KOPT-K1 (cell line): Measurements from ENCODE around the gene CDON.
A peak's percentile ranks its signal among the peaks of the same experiment; 100 is the strongest.

ENCODE experiments used
- H3K27ac ChIP-seq: fragments of 200-600 bp; sonication (generic); 2 replicates; pipeline ENCODE4 v1.5.1; 2016; ENCODE audit warnings: antibody characterized with exemption, mild to moderate bottlenecking, low read depth, low read length; ENCODE audit not compliant: poor library complexity, severe bottlenecking
- H3K36me3 ChIP-seq: fragments of 200-600 bp; sonication (generic); 2 replicates; pipeline ENCODE4 v1.5.1; 2017; ENCODE audit warnings: antibody characterized with exemption, mild to moderate bottlenecking, low read length, moderate library complexity; ENCODE audit not compliant: insufficient read depth
- H3K9me3 ChIP-seq: fragments of 200-600 bp; sonication (generic); 2 replicates; pipeline ENCODE4 v1.5.1; 2017; ENCODE audit warnings: antibody characterized with exemption, low read length, mild to moderate bottlenecking; ENCODE audit not compliant: insufficient read depth, poor library complexity, severe bottlenecking

Gene CDON

DNA sequence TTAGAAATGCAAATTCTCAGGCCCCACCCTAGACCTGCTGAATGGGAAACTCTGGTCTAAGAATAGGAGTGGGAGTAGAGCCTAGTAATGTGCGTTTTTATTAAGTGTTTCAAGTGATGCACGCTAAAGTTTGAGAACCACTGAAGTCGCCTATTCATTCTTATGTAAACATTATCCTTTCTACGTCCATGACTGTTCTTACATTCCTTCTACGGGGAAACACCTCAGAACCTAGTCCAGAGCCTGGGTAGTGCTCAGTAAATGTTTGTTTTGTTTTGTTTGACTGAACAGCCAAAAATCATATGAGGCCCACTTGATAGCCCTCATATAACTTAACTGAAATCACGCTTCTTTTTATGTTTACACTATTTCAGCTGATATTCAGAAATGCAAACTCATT is 87.0 kb downstream of the CDON start:
- no peaks in the 10 kb centered on the region for H3K36me3 ChIP-seq
- no peaks in the 10 kb centered on the region for H3K9me3 ChIP-seq
- H3K27ac ChIP-seq = no peak overlapping the region

DNA sequence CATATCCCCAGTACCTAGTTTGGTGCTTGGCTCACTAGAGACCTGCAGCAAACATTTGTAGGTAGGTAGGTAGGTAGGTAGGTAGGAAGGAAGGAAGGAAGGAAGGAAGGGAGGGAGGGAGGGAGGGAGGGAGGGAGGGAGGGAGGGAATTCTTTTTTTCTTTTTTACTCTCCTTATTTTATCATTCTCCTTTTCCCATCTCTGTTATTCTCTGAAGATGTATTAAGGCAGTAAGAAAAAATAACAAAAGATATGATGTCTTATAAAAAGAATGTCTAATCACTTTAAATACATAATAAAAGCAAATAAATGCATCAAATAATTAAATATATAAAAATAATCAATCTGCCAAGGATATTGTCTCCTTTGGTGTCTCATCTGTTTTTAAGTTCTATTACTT is 88.4 kb downstream of the CDON start:
- no peaks in the 10 kb centered on the region for H3K36me3 ChIP-seq
- H3K27ac ChIP-seq = no peak overlapping the region
- H3K9me3 ChIP-seq = no peaks in the 10 kb centered on the region

DNA sequence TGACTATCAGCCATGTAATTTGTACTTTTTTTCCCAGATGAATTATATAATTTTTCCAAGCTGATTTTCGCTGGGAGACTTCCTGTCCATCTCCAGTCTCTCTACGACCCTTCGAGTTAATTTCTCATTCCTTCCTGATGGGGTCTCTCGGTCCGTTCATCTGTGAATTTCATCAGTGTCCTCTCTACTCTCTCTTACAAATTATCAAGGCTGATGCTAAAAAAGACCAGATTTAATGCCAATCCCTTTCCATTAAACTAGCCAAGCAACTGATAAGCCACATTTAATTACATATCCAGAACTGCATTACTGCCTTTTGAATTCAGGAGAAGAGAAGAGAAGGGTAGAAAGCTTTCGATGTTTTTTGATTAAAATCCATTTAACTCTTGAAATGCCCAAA is 91.0 kb downstream of the CDON start:
- H3K27ac ChIP-seq = no peak overlapping the region
- no peaks in the 10 kb centered on the region for H3K9me3 ChIP-seq
- no peaks in the 10 kb centered on the region for H3K36me3 ChIP-seq

DNA sequence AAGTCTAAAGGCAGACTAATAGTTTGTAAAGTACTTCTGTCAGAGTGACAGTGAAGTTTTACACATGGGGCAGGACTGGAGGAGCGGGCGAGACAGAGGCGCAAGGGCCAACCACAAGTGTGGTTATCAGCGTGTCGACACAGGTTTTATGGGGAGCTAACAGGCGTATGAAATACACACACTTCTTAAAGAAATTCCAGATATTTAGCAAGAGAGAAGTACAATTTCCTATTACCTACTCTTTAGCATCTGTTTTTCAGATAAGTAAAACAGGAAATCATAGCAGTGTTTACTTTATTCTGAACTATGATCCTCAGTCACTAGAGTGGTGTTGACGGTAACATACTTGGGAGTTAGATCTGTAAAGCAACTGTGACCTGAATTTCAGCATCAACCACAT is 94.3 kb downstream of the CDON start:
- H3K27ac ChIP-seq = no peak overlapping the region
- peaks cover under 1% of the 10 kb centered on the region for H3K9me3 ChIP-seq
- H3K36me3 ChIP-seq = no peaks in the 10 kb centered on the region

DNA sequence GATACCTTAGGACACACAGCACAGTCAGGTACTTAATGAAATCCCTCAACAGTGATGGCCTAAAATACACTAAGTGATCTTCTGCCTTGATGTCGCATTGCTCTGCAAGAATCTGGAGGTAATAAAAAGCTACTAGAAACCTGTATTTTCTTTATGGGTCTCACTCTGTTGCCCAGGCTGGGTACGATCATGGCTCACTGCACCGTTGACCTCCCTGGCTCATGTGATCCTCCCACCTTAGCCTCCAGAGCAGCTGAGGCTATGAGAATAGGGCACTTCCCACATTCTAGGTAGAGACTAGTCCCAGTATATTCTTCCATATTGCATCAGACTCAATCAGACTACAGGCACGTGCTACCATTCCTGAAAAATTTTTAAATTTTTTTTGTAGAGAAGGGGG is 95.2 kb downstream of the CDON start:
- Histone ChIP-seq H3K36me3 (no peaks in the 10 kb centered on the region), H3K9me3 (peaks cover 9% of the 10 kb centered on the region), H3K27ac (no peak overlapping the region)

DNA sequence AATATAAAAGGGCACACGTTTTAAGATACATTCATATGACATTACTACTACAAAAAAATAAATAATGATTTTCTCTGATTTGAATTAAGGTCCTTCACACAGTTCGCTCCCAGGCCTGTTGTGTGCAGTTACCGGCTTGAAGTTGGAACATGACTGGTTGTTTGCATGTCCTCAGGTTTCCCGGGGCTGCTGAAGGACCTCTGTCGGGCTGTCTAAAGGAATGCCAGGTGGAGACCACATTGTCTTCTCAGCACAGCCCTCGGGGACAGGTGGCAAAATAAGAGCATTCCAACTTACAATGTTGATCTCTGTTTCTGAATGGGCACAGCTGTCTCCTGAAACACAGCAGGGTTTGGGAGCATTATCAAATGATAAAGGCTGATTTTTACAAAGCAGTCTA is 101.9 kb downstream of the CDON start:
- H3K27ac ChIP-seq = no peak overlapping the region
- peaks cover 11% of the 10 kb centered on the region for H3K9me3 ChIP-seq
- H3K36me3 ChIP-seq = no peaks in the 10 kb centered on the region

DNA sequence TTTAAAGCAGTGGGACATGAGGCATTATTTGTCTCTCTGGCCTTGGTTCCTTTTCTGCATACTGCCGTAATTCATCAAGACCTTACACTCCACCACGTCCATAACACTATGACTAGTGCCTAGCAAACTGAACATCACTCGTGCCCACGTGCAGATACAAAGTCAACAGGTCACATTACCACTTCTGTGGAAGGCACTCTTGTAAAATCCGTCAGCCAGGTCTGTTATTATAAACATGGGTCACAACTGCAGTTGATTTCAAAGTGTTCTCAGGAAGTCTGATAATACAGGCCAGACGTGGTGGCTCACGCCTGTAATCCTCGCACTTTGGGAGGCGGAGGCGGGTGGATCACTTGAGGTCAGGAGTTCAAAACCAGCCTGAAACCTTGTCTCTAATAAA is 102.7 kb downstream of the CDON start:
- H3K27ac ChIP-seq = no peak overlapping the region
- H3K36me3 ChIP-seq = no peaks in the 10 kb centered on the region
- H3K9me3 ChIP-seq = peaks cover 11% of the 10 kb centered on the region

DNA sequence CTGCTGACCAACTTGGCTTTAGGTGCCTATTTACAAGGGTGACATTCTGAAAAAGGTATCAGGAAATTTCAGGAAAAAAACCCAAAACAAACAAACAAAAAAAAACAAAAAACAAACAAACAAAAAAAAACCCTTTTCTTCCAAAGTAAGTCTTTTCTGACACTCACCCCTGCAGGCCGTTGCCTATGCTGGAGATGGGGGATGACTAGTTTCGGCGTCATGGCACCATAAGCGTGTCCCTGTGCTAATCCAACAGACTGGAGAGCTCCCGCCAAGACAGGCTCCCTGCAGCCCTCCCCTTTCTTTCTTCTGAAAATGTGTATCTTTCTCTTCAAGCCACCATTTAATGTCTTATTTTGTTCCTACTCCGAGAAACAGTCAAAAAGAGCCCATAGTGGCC is 103.2 kb downstream of the CDON start:
- Histone ChIP-seq H3K36me3 (no peaks in the 10 kb centered on the region), H3K9me3 (peaks cover 11% of the 10 kb centered on the region), H3K27ac (no peak overlapping the region)

DNA sequence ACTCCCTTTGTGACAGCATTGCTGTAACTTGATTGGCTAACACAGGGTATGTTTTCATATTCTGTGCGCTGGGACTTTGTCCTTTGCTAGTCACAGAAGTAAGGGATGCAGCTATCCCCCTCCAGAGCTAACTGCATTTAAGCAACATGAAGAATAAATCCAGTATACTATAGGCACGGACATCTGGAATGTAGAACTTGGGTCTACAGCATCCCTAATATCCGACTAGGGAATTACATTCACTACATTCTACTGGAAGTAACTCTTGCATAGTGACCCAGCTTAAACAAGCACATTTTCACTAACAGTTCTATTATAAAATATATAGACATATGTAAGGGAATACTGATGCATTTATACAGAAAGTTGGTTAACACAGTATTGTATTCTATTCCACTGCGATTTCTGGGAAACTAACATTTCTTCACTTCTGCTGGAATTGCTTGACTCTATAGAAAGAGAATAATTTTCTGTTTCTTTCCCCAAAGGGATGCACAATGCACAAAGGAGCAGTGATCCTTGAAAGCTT is 103.7 kb downstream of the CDON start:
- Histone ChIP-seq H3K9me3 (peaks cover 11% of the 10 kb centered on the region), H3K36me3 (no peaks in the 10 kb centered on the region), H3K27ac (no peak overlapping the region)

DNA sequence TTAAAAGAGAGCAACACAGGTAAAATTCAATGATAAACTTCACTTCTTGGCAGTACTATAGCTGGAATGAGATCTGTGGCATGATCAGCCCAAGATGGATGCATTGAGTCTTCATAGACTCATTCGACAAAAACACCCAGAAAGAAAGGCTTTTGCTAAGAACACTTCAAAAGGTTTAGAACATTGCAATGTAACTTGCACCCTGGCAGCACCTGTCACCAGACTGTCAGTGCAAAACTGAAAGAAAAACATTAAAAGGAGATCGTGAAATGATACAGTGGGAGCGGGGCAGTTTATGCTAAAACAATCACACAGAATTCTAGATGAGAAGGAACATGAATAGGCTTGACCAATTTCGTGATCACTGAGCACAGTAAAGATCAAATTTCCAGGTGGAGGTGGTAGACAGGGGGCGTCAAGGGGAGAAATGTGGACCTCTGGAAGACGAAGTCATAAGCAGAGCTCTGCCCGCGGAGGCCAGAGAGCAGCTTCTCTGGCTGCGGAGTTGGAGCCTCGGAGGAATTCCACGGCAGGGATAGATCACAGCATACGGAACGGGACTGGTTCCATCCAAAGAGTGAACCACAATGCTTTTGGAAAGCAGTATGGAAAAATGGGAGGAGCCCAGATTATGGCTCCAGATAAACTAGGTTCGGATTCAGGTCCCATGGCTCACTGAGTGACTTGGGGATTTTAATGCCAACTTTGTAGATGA is 104.9 kb downstream of the CDON start:
- H3K27ac ChIP-seq = peak overlapping the region; percentile 12
- no peaks in the 10 kb centered on the region for H3K36me3 ChIP-seq
- H3K9me3 ChIP-seq = peaks cover 5% of the 10 kb centered on the region

DNA sequence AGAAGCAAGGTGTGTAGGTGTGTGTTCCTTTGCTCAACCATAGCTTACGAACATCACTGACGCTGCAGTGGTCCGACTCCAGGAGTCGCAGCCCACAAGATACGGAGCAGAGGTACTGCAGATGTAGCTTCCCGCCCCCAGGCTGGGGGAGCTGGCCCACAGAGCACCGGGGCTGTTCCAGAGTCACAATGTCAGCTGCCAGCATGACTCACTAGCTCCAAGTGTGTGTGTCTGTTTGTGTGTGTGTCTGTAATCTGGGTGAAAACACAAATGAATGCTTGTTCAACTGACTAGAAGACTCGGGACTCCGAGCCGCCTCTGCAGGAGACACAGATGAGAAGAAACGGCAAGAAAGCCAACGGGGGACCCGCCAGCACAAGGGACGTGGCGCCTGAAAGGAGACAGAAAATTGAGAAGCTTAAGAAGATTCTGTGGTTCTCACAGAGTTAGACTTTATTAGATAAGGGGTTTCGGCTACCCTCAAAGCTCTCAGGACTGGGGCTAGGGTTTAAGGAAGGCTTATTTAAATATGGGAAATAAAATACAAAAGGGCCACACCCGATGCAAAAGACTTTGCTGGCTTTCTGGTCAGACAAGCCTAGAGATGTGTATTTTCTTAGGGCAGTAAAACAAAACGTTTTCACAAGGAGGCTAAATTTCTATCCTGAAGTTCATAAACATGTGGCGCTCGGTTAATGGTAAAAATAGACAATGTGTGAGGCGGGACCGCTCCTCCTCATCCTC is 106.1 kb downstream of the CDON start:
- H3K9me3 ChIP-seq = no peaks in the 10 kb centered on the region
- H3K27ac ChIP-seq = no peak overlapping the region
- no peaks in the 10 kb centered on the region for H3K36me3 ChIP-seq

DNA sequence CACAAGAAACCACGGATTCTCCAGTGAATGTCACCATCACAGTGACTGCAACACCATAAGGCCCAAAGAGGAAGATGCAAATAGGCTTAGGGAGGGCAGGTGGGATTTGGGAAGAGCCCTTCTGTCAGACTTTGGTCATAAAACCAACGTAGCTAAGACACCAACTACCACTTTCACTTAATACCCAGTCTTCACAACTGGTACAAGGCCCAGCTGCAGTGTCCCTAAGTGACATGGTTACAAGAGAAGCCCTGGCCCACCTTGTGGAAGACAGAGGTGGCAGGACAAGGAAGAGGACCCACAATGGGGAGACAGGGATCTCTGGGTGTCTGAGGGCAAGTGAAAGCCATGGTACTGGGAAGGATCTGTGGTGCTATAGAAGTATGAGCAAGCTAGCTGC is 106.8 kb downstream of the CDON start:
- no peaks in the 10 kb centered on the region for H3K9me3 ChIP-seq
- H3K36me3 ChIP-seq = no peaks in the 10 kb centered on the region
- H3K27ac ChIP-seq = no peak overlapping the region

DNA sequence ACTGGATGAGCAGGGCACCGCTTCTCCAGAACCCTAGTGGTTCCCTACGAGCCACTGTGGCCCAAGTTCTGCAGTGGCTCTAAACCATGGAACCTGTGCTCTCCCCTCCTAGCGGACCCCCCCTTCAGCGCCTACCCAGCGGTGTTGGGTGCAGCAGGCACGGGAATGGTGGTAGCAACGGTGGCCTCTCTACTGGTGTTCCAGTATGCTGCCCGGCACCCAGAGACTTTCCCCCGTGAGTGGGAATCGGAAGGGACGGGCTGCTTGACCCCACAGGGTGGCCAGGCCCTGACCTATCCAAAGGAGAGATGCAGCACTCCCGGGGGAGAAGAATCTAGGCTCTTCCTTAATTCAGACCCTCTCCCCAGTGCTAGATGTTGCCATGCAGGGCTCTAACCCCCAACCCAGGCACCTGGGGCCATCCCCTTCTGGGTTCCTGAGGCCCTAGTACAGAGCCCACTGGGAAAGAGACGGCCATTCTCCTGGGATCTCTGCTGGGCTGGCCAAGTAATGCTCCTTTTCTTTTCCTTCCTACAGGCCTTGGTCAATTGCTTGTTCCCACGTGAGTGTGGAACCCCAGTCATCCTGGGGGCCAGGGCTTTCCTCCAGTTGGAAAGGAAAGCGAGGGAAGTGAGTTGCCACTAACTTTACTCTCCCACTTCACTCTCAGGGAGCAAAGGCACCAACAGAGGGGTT is 107.6 kb downstream of the CDON start:
- Histone ChIP-seq H3K27ac (no peak overlapping the region), H3K36me3 (no peaks in the 10 kb centered on the region), H3K9me3 (no peaks in the 10 kb centered on the region)

DNA sequence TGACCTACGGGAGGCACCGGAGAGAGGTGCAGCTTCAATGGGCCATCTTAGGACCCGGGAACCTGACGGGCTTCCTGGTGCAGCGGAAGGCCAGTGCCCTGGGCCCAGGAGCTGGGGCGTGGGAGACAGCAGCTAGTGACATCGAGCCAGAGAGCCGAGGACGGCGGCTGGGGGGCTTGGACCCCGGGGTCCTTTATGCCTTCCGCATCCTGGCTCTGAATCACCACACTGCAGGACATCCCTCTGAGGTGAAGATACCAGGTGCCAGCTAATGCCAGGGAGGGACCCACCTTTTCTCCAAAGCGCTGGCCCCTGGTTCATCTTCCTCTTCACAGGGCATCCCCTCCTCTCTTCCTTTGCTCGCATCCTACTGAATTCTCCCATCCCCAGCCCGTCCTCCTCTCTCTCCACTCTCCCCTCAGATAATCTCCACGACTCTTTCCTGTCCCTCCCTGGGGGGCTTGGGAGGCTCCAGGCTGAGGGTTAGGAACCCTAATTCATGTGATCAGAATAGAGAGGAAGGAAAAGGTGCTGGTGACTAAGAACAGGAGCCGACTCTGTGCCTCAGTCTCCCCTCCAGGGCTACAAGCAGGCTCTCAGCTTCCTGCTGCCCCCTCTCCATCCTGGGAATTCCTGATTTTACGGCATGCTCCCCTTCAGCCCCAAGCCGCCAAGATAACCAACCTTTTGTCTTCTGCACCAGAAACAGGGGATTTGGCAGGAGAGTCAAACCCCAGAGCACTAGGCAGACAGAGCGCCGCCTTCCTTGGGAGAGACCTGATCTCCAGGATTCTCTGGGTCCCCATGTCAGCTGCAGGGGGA is 108.3 kb downstream of the CDON start:
- Histone ChIP-seq H3K36me3 (no peaks in the 10 kb centered on the region), H3K9me3 (no peaks in the 10 kb centered on the region), H3K27ac (no peak overlapping the region)
